Naive thymus-derived CD4-positive, alpha-beta T cell (primary cell): ENCODE results near the gene TRIP12. TPM values are rescaled to one million over a fixed set of nuclear protein-coding genes. Genes with fewer than 3 reads are reported as not detected.
A peak's percentile ranks its signal among the peaks of the same experiment; 100 is the strongest.
"Not testable (repeated sequence)": the region's sequence is repeated elsewhere in the genome, so short reads cannot be mapped to it uniquely, and the experiment has no call there.

Experiments
- ATAC-seq: fragments of 150-1000 bp; cut with Tn5 transposase; 2 replicates; pipeline ENCODE4 v1.10.0; 2021; ENCODE audit warnings: mild to moderate bottlenecking, moderate library complexity
- CTCF ChIA-PET: fragments of 350-600 bp; sonication (Branson Sonifier 250); formaldehyde crosslinking; loops from one replicate; lab custom pipeline; 2021; ENCODE audit warnings: antibody characterized with exemption; lab: Charles Lee
- POLR2A ChIA-PET: fragments of 350-600 bp; sonication (Branson Sonifier 250); formaldehyde crosslinking; loops from one replicate; lab custom pipeline; 2021; ENCODE audit warnings: antibody characterized with exemption, inconsistent platforms; lab: Charles Lee
- DNase-seq, 9 donors: peaks; one replicate each; pipeline versions ENCODE4 v3.0.0 to v3.0.0-alpha.2; 2020 to 2022; ENCODE audit warnings: mixed read lengths in 1 of 9
- H3K27ac ChIP-seq: one replicate; pipeline ENCODE4 v1.7.0; 2013; ENCODE audit warnings: mild to moderate bottlenecking, low read depth, low read length, moderate library complexity
- H3K27me3 ChIP-seq, 2 donors: one replicate each; pipeline ENCODE4 v1.7.0; 2013; ENCODE audit warnings: low read length in 2 of 2, mild to moderate bottlenecking in 2 of 2, moderate library complexity in 2 of 2; ENCODE audit not compliant: control insufficient read depth in 2 of 2, insufficient read depth in 2 of 2
- H3K36me3 ChIP-seq, 3 experiments: 1 replicate in 2 of 3; 2 replicates in 1 of 3; pipeline ENCODE4 v1.7.0; 2013; ENCODE audit warnings: low read length in 3 of 3, mild to moderate bottlenecking in 3 of 3, moderate library complexity in 1 of 3; ENCODE audit not compliant: insufficient read depth in 3 of 3, control insufficient read depth in 2 of 3
- H3K4me1 ChIP-seq, 2 donors: one replicate each; pipeline ENCODE4 v1.7.0; 2013; ENCODE audit warnings: low read length in 2 of 2, mild to moderate bottlenecking in 2 of 2, moderate library complexity in 1 of 2; ENCODE audit not compliant: control insufficient read depth in 2 of 2, insufficient read depth in 2 of 2
- H3K4me3 ChIP-seq: 2 replicates; pipeline ENCODE4 v1.7.0; 2013; ENCODE audit warnings: mild to moderate bottlenecking, low read length
- H3K9me3 ChIP-seq, 3 experiments: 1 replicate in 2 of 3; 2 replicates in 1 of 3; pipeline ENCODE4 v1.7.0; 2013; ENCODE audit warnings: low read length in 3 of 3; ENCODE audit not compliant: control insufficient read depth in 2 of 3
- H3K27ac Mint-ChIP-seq, 9 donors: one replicate each; pipeline ENCODE4 v1.8.0; 2020 to 2022; ENCODE audit warnings: mixed read lengths in 9 of 9, mild to moderate bottlenecking in 8 of 9, moderate library complexity in 5 of 9, inconsistent platforms in 2 of 9
- H3K27me3 Mint-ChIP-seq, 5 donors: one replicate each; pipeline ENCODE4 v1.8.0; 2021 to 2022; ENCODE audit warnings: mixed read lengths in 5 of 5, mild to moderate bottlenecking in 1 of 5
- H3K36me3 Mint-ChIP-seq, 5 donors: one replicate each; pipeline ENCODE4 v1.8.0; 2020 to 2022; ENCODE audit warnings: mixed read lengths in 5 of 5, mild to moderate bottlenecking in 3 of 5, inconsistent platforms in 1 of 5
- H3K4me1 Mint-ChIP-seq, 7 donors: one replicate each; pipeline ENCODE4 v1.8.0; 2020 to 2022; ENCODE audit warnings: mixed read lengths in 7 of 7, mild to moderate bottlenecking in 3 of 7, inconsistent platforms in 1 of 7
- H3K4me3 Mint-ChIP-seq, 10 donors: one replicate each; pipeline ENCODE4 v1.8.0; 2020 to 2022; ENCODE audit warnings: mild to moderate bottlenecking in 10 of 10, mixed read lengths in 10 of 10, moderate library complexity in 6 of 10, inconsistent platforms in 2 of 10
- H3K9me3 Mint-ChIP-seq, 11 donors: one replicate each; pipeline ENCODE4 v1.8.0; 2020 to 2022; ENCODE audit warnings: mixed read lengths in 11 of 11, mild to moderate bottlenecking in 4 of 11, inconsistent platforms in 1 of 11, moderate library complexity in 1 of 11
- intact Hi-C, 2 donors: fragments of 100-400 bp; cut with micrococcal nuclease; formaldehyde crosslinking; loops; one replicate each; pipeline ENCODE4 v1.15.1; 2023
- polyA plus RNA-seq, 2 donors: library from polyadenylated mRNA; unstranded; fragments of 300-500 nt; fragmentation: Illumina TruSeq; gene quantifications; one replicate each; pipeline ENCODE4 v1.2.3, GENCODE V29; 2021
- total RNA-seq, 6 experiments: library from RNA in 5 of 6; stranded (reverse) in 5 of 6; gene quantifications; 1 replicate in 5 of 6; 2 replicates in 1 of 6; pipeline ENCODE4 v1.2.3 and lab custom pipeline; 2021 to 2026

Gene TRIP12
- total and polyA plus RNA-seq, 7 experiments from 2014 or later = 34.8 to 247 (median 224) TPM

DNA sequence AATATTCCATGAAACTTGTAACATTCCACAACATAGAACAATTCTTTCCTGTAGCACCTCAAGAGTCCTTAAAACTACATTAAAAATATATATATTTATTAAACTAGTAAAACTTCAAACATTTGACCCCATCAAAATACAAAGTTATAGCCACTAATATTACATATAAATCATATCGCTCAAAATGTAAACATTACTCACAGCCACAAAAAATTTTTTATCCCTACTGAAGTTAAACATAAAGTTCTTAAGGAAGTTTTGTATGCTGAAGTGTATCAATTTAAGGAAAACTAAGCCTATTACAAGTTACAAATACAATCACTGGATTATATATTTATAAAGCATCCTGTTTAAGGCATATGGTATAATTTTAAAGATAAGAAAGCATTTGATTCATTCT is 127.2 kb downstream of the TRIP12 start:
- Mint-ChIP-seq H3K27ac (no peak overlapping the region), H3K4me3 (no peak overlapping the region), H3K9me3 (no peaks in the 10 kb centered on the region), H3K4me1 (peaks cover 0 to 13% (median 0%) of the 10 kb centered on the region in 7 donors), H3K27me3 (no peaks in the 10 kb centered on the region), H3K36me3 (peaks cover 25 to 69% (median 34%) of the 10 kb centered on the region in 5 donors)
- ChIA-PET CTCF (no interaction called here), POLR2A (no interaction called here)
- Histone ChIP-seq H3K27me3 (no peaks in the 10 kb centered on the region), H3K9me3 (no peaks in the 10 kb centered on the region), H3K4me1 (no peaks in the 10 kb centered on the region), H3K36me3 (peaks cover 38 to 81% (median 63%) of the 10 kb centered on the region in 3 experiments), H3K4me3 (no peak overlapping the region), H3K27ac (no peak overlapping the region)
- no peak for DNase-seq
- intact Hi-C loops = loop anchor here in 1 of 2 donors (10.0 kb wide), 1 partner anchor 1000 kb away; no protein-coding TSS in a partner anchor
- no peak for ATAC-seq

DNA sequence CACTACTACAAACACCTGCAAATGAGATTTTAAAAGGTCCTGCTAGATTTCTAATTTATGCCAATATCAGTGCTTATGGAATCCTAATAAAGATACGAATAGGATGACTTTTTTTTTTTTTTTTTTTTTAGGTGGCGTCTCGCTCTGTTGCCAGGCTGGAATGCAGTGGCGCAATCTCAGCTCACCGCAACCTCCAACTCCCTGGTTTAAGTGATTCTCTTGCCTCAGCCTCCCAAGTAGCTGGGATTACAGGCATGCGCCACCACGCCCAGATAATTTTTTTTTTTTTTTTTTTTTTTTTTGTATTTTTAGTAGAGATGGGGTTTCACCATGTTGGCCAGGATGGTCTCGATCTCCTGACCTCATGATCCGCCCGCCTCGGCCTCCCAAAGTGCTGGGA is 135.5 kb downstream of the TRIP12 start:
- H3K27ac ChIP-seq, H3K4me3 Mint-ChIP-seq, H3K9me3 ChIP-seq, H3K4me1 ChIP-seq, POLR2A ChIA-PET, H3K9me3 Mint-ChIP-seq, H3K4me3 ChIP-seq, H3K27me3 Mint-ChIP-seq, ATAC-seq, DNase-seq, H3K27me3 ChIP-seq: not testable (repeated sequence)
- H3K36me3 Mint-ChIP-seq = peaks cover 9 to 50% (median 25%) of the 10 kb centered on the region in 5 donors
- H3K4me1 Mint-ChIP-seq = peaks cover 0 to 15% (median 4%) of the 10 kb centered on the region in 7 donors
- H3K36me3 ChIP-seq = peaks cover 8 to 68% (median 14%) of the 10 kb centered on the region in 3 experiments
- H3K27ac Mint-ChIP-seq = peak overlapping the region in 3 of 9 donors; percentile 17 to 76 (median 60)
- CTCF ChIA-PET = interaction anchor here (0.7 kb wide), 1 partner anchor 37 kb away, joined by 4 read pairs; no protein-coding TSS in a partner anchor
- intact Hi-C loops = loop anchor here in 1 of 2 donors (10.0 kb wide), 1 partner anchor 379 kb away; no protein-coding TSS in a partner anchor

DNA sequence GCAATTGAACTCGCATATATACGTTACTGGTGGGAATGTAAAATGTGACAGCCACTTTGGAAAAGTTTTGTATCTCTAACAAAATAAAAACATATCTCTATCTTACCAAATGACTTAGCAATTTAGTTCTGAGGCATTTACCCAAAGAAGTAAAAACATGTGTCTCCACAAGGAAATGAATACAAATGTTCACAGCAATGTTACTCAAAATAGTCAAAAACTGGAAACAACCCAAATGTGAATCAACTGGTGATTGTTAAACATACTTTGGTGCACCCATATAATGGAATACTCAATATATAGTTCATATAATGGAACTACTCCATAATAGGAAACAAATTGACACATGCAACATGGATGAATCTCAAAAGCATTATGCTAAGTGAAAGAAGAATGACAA is 137.0 kb downstream of the TRIP12 start:
- Mint-ChIP-seq H3K36me3 (peaks cover 4 to 52% (median 24%) of the 10 kb centered on the region in 5 donors), H3K4me1 (peaks cover 7 to 18% (median 12%) of the 10 kb centered on the region in 7 donors), H3K4me3 (no peak overlapping the region), H3K9me3 (no peaks in the 10 kb centered on the region), H3K27ac (peak overlapping the region in 5 of 9 donors; percentile 3 to 89 (median 17)), H3K27me3 (no peaks in the 10 kb centered on the region)
- Histone ChIP-seq H3K36me3 (peaks cover 0 to 64% (median 9%) of the 10 kb centered on the region in 3 experiments), H3K27me3 (no peaks in the 10 kb centered on the region), H3K9me3 (no peaks in the 10 kb centered on the region), H3K4me3 (no peak overlapping the region), H3K4me1 (no peaks in the 10 kb centered on the region), H3K27ac (no peak overlapping the region)
- ATAC-seq (no peak), DNase-seq (no peak)
- CTCF ChIA-PET = no interaction called here
- intact Hi-C loops = loop anchor here in 1 of 2 donors (5.0 to 10.0 kb wide), 2 partner anchors 128 to 380 kb away; no protein-coding TSS in a partner anchor
- POLR2A ChIA-PET = no interaction called here

DNA sequence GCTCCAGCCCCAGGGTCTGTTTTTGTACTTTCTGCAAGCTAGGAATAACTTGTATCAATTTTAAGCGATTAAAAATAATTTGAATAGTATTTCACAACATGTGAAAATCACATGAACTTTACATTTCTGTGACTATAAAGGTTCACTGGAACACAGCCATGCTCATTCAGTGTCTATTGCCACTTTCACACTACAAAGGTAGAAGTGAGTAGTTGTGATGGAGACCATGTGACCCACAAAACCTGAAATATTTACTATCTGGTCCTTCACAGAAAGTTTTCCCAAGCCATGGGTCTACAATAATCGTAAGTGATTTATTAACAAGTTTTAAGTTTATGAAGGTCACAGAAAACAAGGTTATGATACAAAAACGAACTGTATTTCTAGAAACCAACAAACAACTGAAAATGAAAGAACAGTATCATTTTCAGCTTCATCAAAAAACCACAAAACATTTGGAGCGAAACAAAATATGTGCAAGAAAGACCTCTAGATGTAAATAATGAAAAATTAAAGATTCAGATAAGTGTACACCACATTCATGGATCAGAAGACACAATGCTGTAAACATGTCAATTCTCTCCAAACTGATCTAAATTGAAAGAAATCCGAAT is 138.6 kb downstream of the TRIP12 start:
- Histone ChIP-seq H3K27ac (no peak overlapping the region), H3K27me3 (no peaks in the 10 kb centered on the region), H3K4me3 (no peak overlapping the region), H3K36me3 (peaks cover 1 to 64% (median 6%) of the 10 kb centered on the region in 3 experiments), H3K4me1 (no peaks in the 10 kb centered on the region), H3K9me3 (no peaks in the 10 kb centered on the region)
- ChIA-PET CTCF (interaction anchor here (1.0 to 2.1 kb wide), 2 partner anchors 10 to 135 kb away, joined by 3 to 6 read pairs; no protein-coding TSS in a partner anchor), POLR2A (no interaction called here)
- H3K27ac Mint-ChIP-seq = peak overlapping the region in 1 of 9 donors; percentile 5
- no peaks in the 10 kb centered on the region for H3K9me3 Mint-ChIP-seq
- no peaks in the 10 kb centered on the region for H3K27me3 Mint-ChIP-seq
- H3K4me3 Mint-ChIP-seq = peak overlapping the region in 1 of 10 donors; percentile 46
- ATAC-seq (no peak), DNase-seq (no peak)
- peaks cover 6 to 52% (median 24%) of the 10 kb centered on the region in 5 donors for H3K36me3 Mint-ChIP-seq
- intact Hi-C loops = loop anchor here in 1 of 2 donors (5.0 to 10.0 kb wide), 2 partner anchors 129 to 382 kb away; no protein-coding TSS in a partner anchor
- H3K4me1 Mint-ChIP-seq = peaks cover 4 to 20% (median 12%) of the 10 kb centered on the region in 7 donors

DNA sequence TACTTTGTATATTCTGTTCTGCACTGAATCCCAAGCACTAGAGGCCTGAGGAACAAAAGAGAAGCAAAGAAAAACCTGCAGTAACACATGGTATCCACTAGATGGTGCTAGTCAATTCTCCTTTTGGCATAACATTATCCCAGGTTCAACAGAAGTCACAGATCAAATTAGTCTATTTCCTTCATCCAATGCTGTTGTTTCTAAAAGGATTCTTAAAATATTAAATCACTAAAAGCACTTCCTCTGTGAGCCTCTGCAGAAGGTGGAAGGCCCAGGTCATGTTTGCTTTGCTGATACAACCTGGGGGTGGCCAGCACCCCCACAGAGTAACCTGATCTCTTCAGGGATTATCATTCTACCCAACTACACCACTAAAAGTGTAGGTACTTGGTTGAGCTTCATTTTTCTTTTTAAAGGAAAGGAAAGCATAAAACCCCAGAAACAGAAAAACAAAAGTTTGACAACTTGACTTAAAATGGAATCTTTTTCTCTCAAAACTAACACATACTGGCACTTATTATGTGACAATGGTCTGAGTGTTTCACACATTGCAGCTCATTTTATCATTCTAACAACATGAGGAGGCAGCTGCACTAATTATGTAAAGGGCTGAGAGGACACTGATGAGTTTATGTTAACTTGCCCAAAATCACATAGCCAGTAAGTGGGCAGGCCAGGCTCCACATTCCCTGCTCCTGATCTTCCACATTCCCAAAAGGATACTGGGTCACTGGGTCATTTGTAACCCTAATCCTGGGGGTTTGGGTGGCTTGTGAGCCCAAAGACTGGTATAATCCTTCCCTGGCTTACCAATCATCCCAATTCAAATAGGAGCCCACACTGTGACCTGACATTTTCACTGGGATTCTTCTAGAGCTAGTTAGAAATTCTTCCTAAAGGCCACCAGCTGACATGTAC is 140.7 kb downstream of the TRIP12 start:
- CTCF ChIA-PET = interaction anchor here (0.6 to 2.4 kb wide), 16 partner anchors 9 to 289 kb away, joined by 3 to 8 read pairs (median 4); no protein-coding TSS in a partner anchor
- no peak overlapping the region for H3K4me3 ChIP-seq
- H3K27ac ChIP-seq = no peak overlapping the region
- peaks cover 0 to 1% (median 0%) of the 10 kb centered on the region in 11 donors for H3K9me3 Mint-ChIP-seq
- peak overlapping the region in 7 of 9 donors; percentile 2 to 59 (median 16) for H3K27ac Mint-ChIP-seq
- peaks cover 2 to 4% of the 10 kb centered on the region in 2 donors for H3K4me1 ChIP-seq
- H3K36me3 Mint-ChIP-seq = peaks cover 12 to 62% (median 27%) of the 10 kb centered on the region in 5 donors
- H3K4me3 Mint-ChIP-seq = no peak overlapping the region
- peaks cover 13 to 30% (median 25%) of the 10 kb centered on the region in 7 donors for H3K4me1 Mint-ChIP-seq
- ATAC-seq = peak; percentile 90
- peak in 6 of 9 donors; percentile 8 to 49 (median 38) for DNase-seq
- no peaks in the 10 kb centered on the region for H3K27me3 Mint-ChIP-seq
- H3K36me3 ChIP-seq = peaks cover 5 to 65% (median 11%) of the 10 kb centered on the region in 3 experiments
- no peaks in the 10 kb centered on the region for H3K27me3 ChIP-seq
- intact Hi-C loops = loop anchor here (1.0 to 10.0 kb wide), 4 partner anchors 131 to 384 kb away; partner anchors contain the start of gene SLC16A14 (in 1 of the 2)
- H3K9me3 ChIP-seq = no peaks in the 10 kb centered on the region
- POLR2A ChIA-PET = no interaction called here

DNA sequence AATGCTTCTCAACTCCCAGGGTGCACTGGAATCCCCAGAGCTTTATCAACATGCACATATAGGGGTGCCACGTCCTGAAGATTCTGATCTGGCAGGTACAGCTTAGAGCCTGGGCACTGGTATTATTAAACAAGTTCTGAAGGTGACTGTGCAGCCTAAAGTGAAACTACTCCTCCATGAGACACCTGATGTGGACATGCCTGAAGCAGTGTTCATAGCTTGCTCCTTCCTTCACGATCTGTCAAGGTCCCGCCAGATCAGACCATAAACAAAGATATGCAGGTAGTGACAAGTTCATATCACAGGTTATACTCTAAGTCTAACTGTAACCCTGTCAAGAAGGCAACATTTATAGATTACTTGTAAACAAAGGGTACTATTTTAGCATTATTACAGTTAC is 142.2 kb downstream of the TRIP12 start:
- Histone ChIP-seq H3K27ac (no peak overlapping the region), H3K9me3 (no peaks in the 10 kb centered on the region), H3K4me3 (no peak overlapping the region), H3K4me1 (peaks cover 12 to 16% of the 10 kb centered on the region in 2 donors), H3K27me3 (no peaks in the 10 kb centered on the region), H3K36me3 (peaks cover 5 to 55% (median 11%) of the 10 kb centered on the region in 3 experiments)
- CTCF ChIA-PET = interaction anchor here (0.7 to 1.9 kb wide), 3 partner anchors 10 to 132 kb away, joined by 3 to 6 read pairs (median 4); no protein-coding TSS in a partner anchor
- ATAC-seq = no peak
- DNase-seq = no peak
- H3K27me3 Mint-ChIP-seq = no peaks in the 10 kb centered on the region
- POLR2A ChIA-PET = no interaction called here
- peaks cover 0 to 1% (median 0%) of the 10 kb centered on the region in 11 donors for H3K9me3 Mint-ChIP-seq
- intact Hi-C loops = loop anchor here (1.0 to 10.0 kb wide), 4 partner anchors 133 to 385 kb away; partner anchors contain the start of gene SLC16A14 (in 1 of the 2)
- H3K27ac Mint-ChIP-seq = peak overlapping the region in 1 of 9 donors; percentile 4
- H3K4me3 Mint-ChIP-seq = no peak overlapping the region
- H3K4me1 Mint-ChIP-seq = peaks cover 18 to 44% (median 35%) of the 10 kb centered on the region in 7 donors
- peaks cover 12 to 52% (median 22%) of the 10 kb centered on the region in 5 donors for H3K36me3 Mint-ChIP-seq
